ENCODE measurements around the gene KCNH2.

DNA sequence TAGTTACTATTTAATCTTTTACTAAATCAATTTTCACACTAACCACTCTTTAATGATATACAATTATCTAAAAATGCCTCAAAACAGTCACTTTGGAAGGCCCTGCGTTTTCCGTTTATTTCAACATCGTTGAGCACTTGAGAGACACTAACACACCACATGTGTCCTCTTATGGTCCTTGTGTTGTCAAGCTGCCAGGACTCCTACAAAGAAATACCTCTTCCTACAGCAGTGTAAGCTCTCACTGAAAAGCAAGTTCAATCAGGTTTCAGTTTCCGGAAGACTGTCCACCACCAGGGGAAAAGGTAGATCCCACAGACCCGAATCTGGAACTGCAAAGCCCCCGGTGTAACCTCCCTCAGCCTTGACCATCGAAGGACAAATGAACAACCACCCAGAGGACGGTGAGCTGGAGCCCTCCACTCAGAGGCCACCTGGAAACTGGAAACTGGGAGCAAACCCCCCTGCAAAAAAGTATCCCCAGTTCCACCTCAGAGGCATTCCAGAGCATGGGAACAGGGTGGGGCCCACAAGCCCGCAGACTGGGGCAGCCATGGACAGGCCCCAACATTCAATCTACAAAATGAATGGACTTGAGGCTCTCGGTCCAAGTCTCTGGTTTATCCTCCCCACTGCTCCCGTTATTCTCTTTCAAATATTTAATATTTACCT, 37.6 kb downstream of the KCNH2 start:
- TF ChIP-seq CTCF (IDR thresholded peaks at IDR 0.05) (no peak), POLR2AphosphoS5 (IDR thresholded peaks at IDR 0.05) (no peak), POLR2A (IDR thresholded peaks at IDR 0.05; ENCODE audit: low read depth) (no peak)
